Neuronal stem cell (in vitro differentiated cells): Measurements from ENCODE around the gene AP3D1.
A peak's percentile ranks its signal among the peaks of the same experiment; 100 is the strongest.
"Not testable (repeated sequence)": the region's sequence is repeated elsewhere in the genome, so short reads cannot be mapped to it uniquely, and the experiment has no call there.

Source experiments
- DNase-seq: peaks from one replicate; pipeline ENCODE4 v3.0.0-alpha.2; 2013; ENCODE audit warnings: low spot score
- H2AFZ ChIP-seq: one replicate; pipeline ENCODE4 v1.6.1; 2013; ENCODE audit warnings: mild to moderate bottlenecking, low read length, inconsistent platforms
- H2AK5ac ChIP-seq: 2 replicates; pipeline ENCODE4 v1.6.1; 2013; ENCODE audit warnings: low read depth, mild to moderate bottlenecking, inconsistent platforms, low read length, moderate library complexity, mixed read lengths
- H2BK120ac ChIP-seq: 2 replicates; pipeline ENCODE4 v1.6.1; 2013; ENCODE audit warnings: low read depth, mild to moderate bottlenecking, inconsistent platforms, low read length, moderate library complexity, mixed read lengths
- H2BK12ac ChIP-seq: one replicate; pipeline ENCODE4 v1.6.1; 2013; ENCODE audit warnings: low read length, inconsistent platforms
- H2BK15ac ChIP-seq: 2 replicates; pipeline ENCODE4 v1.6.1; 2013; ENCODE audit warnings: mild to moderate bottlenecking, low read length, inconsistent platforms, mixed read lengths
- H2BK5ac ChIP-seq: one replicate; pipeline ENCODE4 v1.6.1; 2013; ENCODE audit warnings: inconsistent platforms, mild to moderate bottlenecking, low read length, moderate library complexity
- H3K14ac ChIP-seq: one replicate; pipeline ENCODE4 v1.6.1; 2013; ENCODE audit warnings: low read length, inconsistent platforms
- H3K18ac ChIP-seq: 2 replicates; pipeline ENCODE4 v1.6.1; 2013; ENCODE audit warnings: low read length, inconsistent platforms
- H3K23ac ChIP-seq: 2 replicates; pipeline ENCODE4 v1.6.1; 2013; ENCODE audit warnings: low read depth, mild to moderate bottlenecking, mixed read lengths, low read length, inconsistent platforms; ENCODE audit not compliant: poor library complexity
- H3K27ac ChIP-seq: replicated peaks from 3 replicates; pipeline ENCODE4 v1.5.1; 2013; ENCODE audit warnings: low read length, inconsistent platforms
- H3K27me3 ChIP-seq, 3 experiments: 2 replicates each; pipeline ENCODE4 v1.6.1; 2013; ENCODE audit warnings: low read length in 3 of 3, mild to moderate bottlenecking in 2 of 3, inconsistent platforms in 1 of 3, low read depth in 1 of 3, mixed read lengths in 1 of 3, moderate library complexity in 1 of 3; ENCODE audit not compliant: control insufficient read depth in 3 of 3, insufficient read depth in 3 of 3
- H3K36me3 ChIP-seq, 2 donors: replicated peaks in 1 of 2; 2 replicates each; pipeline ENCODE4 v1.6.1; 2013; ENCODE audit warnings: low read length in 2 of 2; ENCODE audit not compliant: control insufficient read depth in 2 of 2, insufficient read depth in 2 of 2
- H3K4ac ChIP-seq: 2 replicates; pipeline ENCODE4 v1.6.1; 2013; ENCODE audit warnings: inconsistent platforms, mild to moderate bottlenecking, low read length, moderate library complexity
- H3K4me1 ChIP-seq, 2 donors: 1 replicate in 1 of 2; 2 replicates in 1 of 2; pipeline ENCODE4 v1.6.1; 2013; ENCODE audit warnings: low read length in 2 of 2, low read depth in 1 of 2; ENCODE audit not compliant: control insufficient read depth in 2 of 2, insufficient read depth in 1 of 2
- H3K4me2 ChIP-seq: one replicate; pipeline ENCODE4 v1.6.1; 2013; ENCODE audit warnings: mild to moderate bottlenecking, low read length, inconsistent platforms; ENCODE audit not compliant: insufficient read depth, poor library complexity, severe bottlenecking
- H3K4me3 ChIP-seq, 2 donors: 2 replicates each; pipeline ENCODE4 v1.5.1; 2013; ENCODE audit warnings: low read length in 2 of 2, mild to moderate bottlenecking in 2 of 2, inconsistent platforms in 1 of 2, moderate library complexity in 1 of 2
- H3K79me1 ChIP-seq: one replicate; pipeline ENCODE4 v1.6.1; 2013; ENCODE audit warnings: low read depth, mild to moderate bottlenecking, inconsistent platforms, low read length, moderate library complexity
- H3K9ac ChIP-seq: one replicate; pipeline ENCODE4 v1.6.1; 2013; ENCODE audit warnings: mild to moderate bottlenecking, low read depth, low read length, inconsistent platforms; ENCODE audit not compliant: poor library complexity
- H3K9me3 ChIP-seq, 2 donors: replicated peaks in 1 of 2; 2 replicates each; pipeline versions ENCODE3 to v1.6.1; 2013; ENCODE audit warnings: low read length in 2 of 2, mild to moderate bottlenecking in 2 of 2, inconsistent platforms in 1 of 2, low read depth in 1 of 2, mixed read lengths in 1 of 2, moderate library complexity in 1 of 2; ENCODE audit not compliant: control insufficient read depth in 2 of 2, insufficient read depth in 1 of 2
- H4K8ac ChIP-seq: one replicate; pipeline ENCODE4 v1.6.1; 2013; ENCODE audit warnings: low read depth, mild to moderate bottlenecking, inconsistent platforms, low read length, moderate library complexity
- H4K91ac ChIP-seq: one replicate; pipeline ENCODE4 v1.6.1; 2013; ENCODE audit warnings: low read length, low read depth, mild to moderate bottlenecking, inconsistent platforms; ENCODE audit not compliant: poor library complexity
- WGBS, 2 donors: extraction: QIAGEN DNeasy Blood & Tissue Kit; methylation state at CpG; one replicate each; pipeline ENCODE4 v1.1.7; 2013; ENCODE audit warnings: missing lambda C conversion rate in 2 of 2, mixed read lengths in 1 of 2; ENCODE audit not compliant: insufficient read length in 2 of 2, insufficient replicate concordance in 1 of 2; ENCODE audit errors: extremely low coverage in 2 of 2; 5-methylcytosine and 5-hydroxymethylcytosine counted together

AP3D1 gene

DNA sequence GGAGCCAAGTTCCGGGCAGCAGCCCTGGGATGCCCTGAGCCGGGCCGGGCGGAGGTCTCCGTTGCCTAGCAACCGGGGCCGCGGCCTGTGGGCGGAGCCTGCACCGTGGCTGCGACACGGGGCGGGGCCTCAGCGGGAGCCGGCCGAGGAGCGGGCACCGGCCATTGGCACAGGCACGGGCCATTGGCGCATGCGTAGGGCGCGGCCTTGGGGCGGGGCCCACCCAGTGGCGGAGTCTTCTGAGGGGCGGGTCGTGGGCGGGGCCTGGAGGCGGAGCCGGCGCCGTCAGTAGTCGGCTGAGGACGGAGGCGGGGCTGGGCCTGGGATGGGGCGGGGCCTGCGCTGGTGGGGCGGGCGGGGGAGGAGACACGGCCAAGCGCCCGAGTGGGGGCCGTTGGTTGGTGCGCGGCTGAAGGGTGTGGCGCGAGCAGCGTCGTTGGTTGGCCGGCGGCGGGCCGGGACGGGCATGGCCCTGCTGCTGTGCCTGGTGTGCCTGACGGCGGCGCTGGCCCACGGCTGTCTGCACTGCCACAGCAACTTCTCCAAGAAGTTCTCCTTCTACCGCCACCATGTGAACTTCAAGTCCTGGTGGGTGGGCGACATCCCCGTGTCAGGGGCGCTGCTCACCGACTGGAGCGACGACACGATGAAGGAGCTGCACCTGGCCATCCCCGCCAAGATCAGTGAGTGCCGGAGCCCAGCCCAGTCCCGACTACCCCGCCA lies 54.7 kb downstream of the AP3D1 start, which contains the start of gene IZUMO4:
IZUMO4 (plus strand) TSS at position 436 of the 723 bp plus-strand sequence; CDS start at position 467, 31 bp downstream.
- peaks cover 22 to 45% of the 10 kb centered on the region in 2 donors for H3K36me3 ChIP-seq
- peak within 1 kb of the TSS; percentile 91 for H3K4me2 ChIP-seq
- H3K27ac ChIP-seq, result peak within 1 kb of the TSS; percentile 97
- H3K18ac ChIP-seq, result peak within 1 kb of the TSS; percentile 96
- DNase-seq, result peak; percentile 99
- no peaks in the 10 kb centered on the region for H3K27me3 ChIP-seq
- peak within 1 kb of the TSS; percentile 75 for H2AK5ac ChIP-seq
- peak within 1 kb of the TSS; percentile 88 for H3K9ac ChIP-seq
- peak within 1 kb of the TSS; percentile 49 for H2BK15ac ChIP-seq
- no CpG with 5 or more reads among the region's 70 CpGs for WGBS, 2 donors
- peak within 1 kb of the TSS; percentile 61 for H2BK120ac ChIP-seq
- H3K4me3 ChIP-seq, result peak within 1 kb of the TSS; percentile 86 to 93
- peak within 1 kb of the TSS; percentile 87 for H2BK5ac ChIP-seq
- peak within 1 kb of the TSS; percentile 90 for H3K14ac ChIP-seq
- peak within 1 kb of the TSS; percentile 91 for H3K23ac ChIP-seq
- H2AFZ ChIP-seq, result peak within 1 kb of the TSS; percentile 94
- no peak within 1 kb of the TSS for H4K91ac ChIP-seq
- peaks cover 6 to 10% of the 10 kb centered on the region in 2 donors for H3K4me1 ChIP-seq
- no peaks in the 10 kb centered on the region for H3K9me3 ChIP-seq
- peaks cover 4% of the 10 kb centered on the region for H3K79me1 ChIP-seq
- no peak within 1 kb of the TSS for H4K8ac ChIP-seq
- H2BK12ac ChIP-seq, result no peak within 1 kb of the TSS
- H3K4ac ChIP-seq, result no peak within 1 kb of the TSS

DNA sequence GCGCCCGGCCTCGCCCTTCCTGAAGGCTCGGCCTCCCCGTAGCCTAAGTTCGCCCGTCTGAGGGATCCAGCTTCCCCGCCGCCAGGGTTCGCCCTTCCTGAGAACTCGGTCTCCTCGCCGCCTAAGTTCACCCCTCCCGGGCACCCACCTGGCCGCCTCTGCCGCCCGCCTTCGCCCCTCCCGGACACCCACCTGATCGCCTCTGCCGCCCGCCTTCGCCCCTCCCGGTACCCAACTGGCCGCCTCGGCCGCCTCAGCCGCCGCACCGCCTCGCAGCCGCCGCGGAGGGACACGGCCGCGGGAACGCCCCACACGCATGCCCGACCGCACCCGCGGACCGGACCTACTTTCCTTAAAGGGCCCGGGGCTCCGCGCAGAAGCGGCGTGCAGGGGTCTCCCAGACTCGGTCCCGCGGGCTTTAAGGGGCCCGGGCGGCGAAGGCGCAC lies 55.3 kb downstream of the AP3D1 start, which contains the start of gene MOB3A:
MOB3A (minus strand) TSS at position 293 of the 446 bp plus-strand sequence. CDS start 17,766 bp downstream, outside the sequence.
- WGBS, 2 donors, result no CpG with 5 or more reads among the region's 56 CpGs
- Histone ChIP-seq H3K9ac (peak within 1 kb of the TSS; percentile 88), H3K36me3 (peaks cover 16 to 40% of the 10 kb centered on the region in 2 donors)

DNA sequence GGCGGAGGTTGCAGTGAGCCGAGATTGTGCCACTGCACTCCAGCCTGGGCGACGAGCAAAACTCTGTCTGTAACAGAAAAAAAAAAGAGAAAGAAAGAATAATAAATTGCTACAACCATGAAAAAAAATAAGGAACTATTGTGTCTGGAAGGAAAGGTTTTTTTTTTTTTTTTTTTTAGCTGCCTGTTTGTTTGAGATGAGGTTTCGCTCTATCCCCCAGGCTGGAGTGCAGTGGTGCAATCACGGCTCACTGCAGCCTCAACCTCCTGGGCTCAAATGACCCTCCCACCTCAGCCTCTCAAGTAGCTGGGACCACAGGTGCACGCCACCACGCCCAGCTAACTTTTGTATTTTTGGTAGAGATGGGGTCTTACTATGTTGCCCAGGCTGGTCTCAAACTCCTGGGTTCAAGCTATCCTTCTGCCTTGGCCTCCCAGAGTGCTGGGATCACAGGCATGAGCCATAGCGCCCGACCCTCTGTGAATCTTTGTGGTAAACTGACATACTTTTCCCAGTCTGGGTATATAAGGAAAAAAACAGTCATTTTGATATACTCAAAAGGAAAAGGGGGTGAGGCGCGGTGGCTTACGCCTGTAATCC lies 59.3 kb downstream of the AP3D1 start:
- H3K4ac ChIP-seq, H2AK5ac ChIP-seq, H2AFZ ChIP-seq, H4K91ac ChIP-seq, H3K4me2 ChIP-seq, H3K27ac ChIP-seq, H3K18ac ChIP-seq, H2BK15ac ChIP-seq, H3K9me3 ChIP-seq, H3K9ac ChIP-seq, H3K14ac ChIP-seq, H2BK5ac ChIP-seq, H3K23ac ChIP-seq, DNase-seq, H2BK120ac ChIP-seq, H4K8ac ChIP-seq, H2BK12ac ChIP-seq, H3K4me3 ChIP-seq, H3K27me3 ChIP-seq: not testable (repeated sequence)
- Histone ChIP-seq H3K79me1 (peaks cover 14% of the 10 kb centered on the region), H3K36me3 (peaks cover 0 to 26% of the 10 kb centered on the region in 2 donors), H3K4me1 (peaks cover 4 to 14% of the 10 kb centered on the region in 2 donors)
- WGBS, 2 donors, result no CpG with 5 or more reads among the region's 13 CpGs

More for the DNA sequence above, 55.3 kb downstream of the AP3D1 start, which contains the start of gene MOB3A:
- Histone ChIP-seq H2BK12ac (no peak within 1 kb of the TSS), H3K18ac (peak within 1 kb of the TSS; percentile 96), H3K4me2 (peak within 1 kb of the TSS; percentile 91), H3K27me3 (no peaks in the 10 kb centered on the region), H4K8ac (no peak within 1 kb of the TSS), H3K9me3 (no peaks in the 10 kb centered on the region), H3K4me3 (peak within 1 kb of the TSS; percentile 86 to 93), H3K23ac (peak within 1 kb of the TSS; percentile 91), H2AK5ac (peak within 1 kb of the TSS; percentile 95), H2BK120ac (peak within 1 kb of the TSS; percentile 61), H3K79me1 (peaks cover 2% of the 10 kb centered on the region), H4K91ac (no peak within 1 kb of the TSS), H2BK5ac (peak within 1 kb of the TSS; percentile 82), H3K27ac (peak within 1 kb of the TSS; percentile 97), H2AFZ (peak within 1 kb of the TSS; percentile 94), H2BK15ac (no peak within 1 kb of the TSS), H3K4me1 (peaks cover 6 to 10% of the 10 kb centered on the region in 2 donors), H3K4ac (no peak within 1 kb of the TSS), H3K14ac (peak within 1 kb of the TSS; percentile 90)
- DNase-seq, result no peak

DNA sequence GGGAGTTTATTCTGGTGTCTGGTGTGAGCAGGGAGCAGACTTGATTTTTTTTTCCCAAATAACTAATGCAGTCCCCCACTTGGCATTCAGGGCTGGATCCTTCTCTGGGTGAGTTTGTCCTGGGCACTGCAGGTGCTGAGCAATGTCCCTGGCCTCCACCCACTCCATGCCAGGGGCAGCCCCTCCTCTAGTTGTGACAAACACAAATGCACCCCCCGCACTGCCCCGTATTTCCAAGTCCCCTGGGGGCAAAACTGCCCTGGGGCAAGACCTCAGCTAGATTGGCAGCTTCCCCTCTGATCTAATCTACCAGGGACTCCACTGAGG lies 61.7 kb downstream of the AP3D1 start:
- Histone ChIP-seq H3K27ac (no peak overlapping the region), H3K9ac (no peak overlapping the region), H3K4me1 (peaks cover 2 to 10% of the 10 kb centered on the region in 2 donors), H3K36me3 (peaks cover 0 to 30% of the 10 kb centered on the region in 2 donors), H2BK120ac (no peak overlapping the region), H2BK12ac (no peak overlapping the region), H4K91ac (no peak overlapping the region), H3K23ac (no peak overlapping the region), H3K14ac (no peak overlapping the region), H2BK15ac (no peak overlapping the region), H3K79me1 (peaks cover 17% of the 10 kb centered on the region), H3K9me3 (no peaks in the 10 kb centered on the region), H2BK5ac (peak overlapping the region; percentile 39), H3K4me3 (no peak overlapping the region), H3K27me3 (no peaks in the 10 kb centered on the region), H4K8ac (no peak overlapping the region), H3K4ac (no peak overlapping the region), H2AFZ (no peak overlapping the region), H3K4me2 (no peak overlapping the region), H2AK5ac (no peak overlapping the region), H3K18ac (no peak overlapping the region)
- WGBS, 2 donors, result no CpG with 5 or more reads among the region's 2 CpGs
- no peak for DNase-seq
